Activated T-helper 2 cell treated with anti-CD3 and anti-CD28 coated beads, Interferon-gamma antibody, Interleukin-2, Interleukin-4, amounts not matched to agents 10 μg/mL and 5 μg/mL and 100 μg/mL, durations not matched to agents 14 hours and 24 hours and 36 hours (primary cell): Measurements from ENCODE around the gene CYBRD1. TPM values are rescaled to one million over a fixed set of nuclear protein-coding genes. Genes with fewer than 3 reads are reported as not detected.

ENCODE experiments used
- DNase-seq: peaks from one replicate; pipeline ENCODE4 v3.0.0; 2021; ENCODE audit warnings: low spot score
- H3K27ac Mint-ChIP-seq: one replicate; pipeline ENCODE4 v1.8.0; 2021; ENCODE audit warnings: mixed read lengths
- H3K27me3 Mint-ChIP-seq: one replicate; pipeline ENCODE4 v1.8.0; 2021; ENCODE audit warnings: low read depth, mixed read lengths
- H3K36me3 Mint-ChIP-seq: one replicate; pipeline ENCODE4 v1.8.0; 2021; ENCODE audit warnings: low read depth, mixed read lengths
- H3K4me1 Mint-ChIP-seq: one replicate; pipeline ENCODE4 v1.8.0; 2021; ENCODE audit warnings: low read depth, mixed read lengths
- H3K4me3 Mint-ChIP-seq: one replicate; pipeline ENCODE4 v1.8.0; 2021; ENCODE audit warnings: low read depth, mild to moderate bottlenecking, moderate library complexity, mixed read lengths
- H3K9me3 Mint-ChIP-seq: one replicate; pipeline ENCODE4 v1.8.0; 2021; ENCODE audit warnings: mixed read lengths
- intact Hi-C: fragments of 100-400 bp; cut with micrococcal nuclease; formaldehyde crosslinking; loops from one replicate; pipeline ENCODE4 v1.15.1; 2023
- total RNA-seq: library from RNA; stranded (reverse); gene quantifications from 2 replicates; pipeline ENCODE4 v1.2.3, GENCODE V29; 2022

The CYBRD1 gene
- total RNA-seq, 1 donor from 2014 or later, result 5.7 TPM

- no peak overlapping the region for H3K27ac Mint-ChIP-seq
- H3K4me1 Mint-ChIP-seq, result no peaks in the 10 kb centered on the region
- H3K36me3 Mint-ChIP-seq, result no peaks in the 10 kb centered on the region
- no peaks in the 10 kb centered on the region for H3K9me3 Mint-ChIP-seq
- peaks cover 15% of the 10 kb centered on the region for H3K27me3 Mint-ChIP-seq
- H3K4me3 Mint-ChIP-seq, result no peak overlapping the region
- DNase-seq, result no peak
- intact Hi-C loops, result no loop called here
These were observed 25.0 kb downstream of the CYBRD1 start for GRCh38 chr2:171547256-171547655.

GRCh38 chr2:171547720-171548119, 25.4 kb downstream of the CYBRD1 start:
- Mint-ChIP-seq H3K36me3 (no peaks in the 10 kb centered on the region), H3K4me3 (no peak overlapping the region), H3K4me1 (no peaks in the 10 kb centered on the region), H3K9me3 (no peaks in the 10 kb centered on the region), H3K27me3 (peaks cover 17% of the 10 kb centered on the region), H3K27ac (no peak overlapping the region)
- intact Hi-C loops, result no loop called here
- no peak for DNase-seq

GRCh38 chr2:171550613-171551012, 28.3 kb downstream of the CYBRD1 start:
- Mint-ChIP-seq H3K4me3 (no peak overlapping the region), H3K4me1 (no peaks in the 10 kb centered on the region), H3K27ac (no peak overlapping the region), H3K27me3 (peaks cover 11% of the 10 kb centered on the region), H3K9me3 (no peaks in the 10 kb centered on the region), H3K36me3 (no peaks in the 10 kb centered on the region)
- intact Hi-C loops, result no loop called here
- no peak for DNase-seq

- Mint-ChIP-seq H3K9me3 (no peaks in the 10 kb centered on the region), H3K4me1 (no peaks in the 10 kb centered on the region), H3K4me3 (no peak overlapping the region), H3K27ac (no peak overlapping the region), H3K36me3 (no peaks in the 10 kb centered on the region), H3K27me3 (peaks cover 17% of the 10 kb centered on the region)
- intact Hi-C loops, result no loop called here
- no peak for DNase-seq
These were observed 29.6 kb downstream of the CYBRD1 start for GRCh38 chr2:171551836-171552235.

- Mint-ChIP-seq H3K4me3 (no peak overlapping the region), H3K9me3 (no peaks in the 10 kb centered on the region), H3K36me3 (no peaks in the 10 kb centered on the region), H3K27ac (no peak overlapping the region), H3K27me3 (peaks cover 18% of the 10 kb centered on the region), H3K4me1 (peaks cover 2% of the 10 kb centered on the region)
- no peak for DNase-seq
- intact Hi-C loops, result no loop called here
These were observed 31.0 kb downstream of the CYBRD1 start for GRCh38 chr2:171553236-171553635.

- Mint-ChIP-seq H3K27ac (no peak overlapping the region), H3K4me1 (peaks cover 2% of the 10 kb centered on the region), H3K4me3 (no peak overlapping the region), H3K27me3 (peaks cover 21% of the 10 kb centered on the region), H3K9me3 (no peaks in the 10 kb centered on the region), H3K36me3 (no peaks in the 10 kb centered on the region)
- intact Hi-C loops, result no loop called here
- no peak for DNase-seq
These were observed 31.6 kb downstream of the CYBRD1 start for GRCh38 chr2:171553858-171554257.

- Mint-ChIP-seq H3K27me3 (peaks cover 21% of the 10 kb centered on the region), H3K36me3 (no peaks in the 10 kb centered on the region)
These were observed 32.8 kb downstream of the CYBRD1 start for GRCh38 chr2:171554991-171555615.

GRCh38 chr2:171557363-171557762, 35.1 kb downstream of the CYBRD1 start:
- Mint-ChIP-seq H3K4me1 (peaks cover 2% of the 10 kb centered on the region), H3K36me3 (no peaks in the 10 kb centered on the region), H3K4me3 (no peak overlapping the region), H3K9me3 (no peaks in the 10 kb centered on the region), H3K27ac (no peak overlapping the region), H3K27me3 (peaks cover 19% of the 10 kb centered on the region)
- intact Hi-C loops, result no loop called here
- DNase-seq, result no peak

More at GRCh38 chr2:171554991-171555615, 32.8 kb downstream of the CYBRD1 start:
- H3K9me3 Mint-ChIP-seq, result no peaks in the 10 kb centered on the region
- no peak overlapping the region for H3K4me3 Mint-ChIP-seq
- intact Hi-C loops, result no loop called here
- DNase-seq, result no peak
- H3K27ac Mint-ChIP-seq, result no peak overlapping the region
- peaks cover 2% of the 10 kb centered on the region for H3K4me1 Mint-ChIP-seq

GRCh38 chr2:171563301-171563700, 41.0 kb downstream of the CYBRD1 start:
- Mint-ChIP-seq H3K27me3 (peaks cover 26% of the 10 kb centered on the region), H3K9me3 (no peaks in the 10 kb centered on the region), H3K4me1 (no peaks in the 10 kb centered on the region), H3K36me3 (no peaks in the 10 kb centered on the region), H3K4me3 (no peak overlapping the region), H3K27ac (no peak overlapping the region)
- no peak for DNase-seq
- intact Hi-C loops, result no loop called here

- no peak for DNase-seq
- Mint-ChIP-seq H3K4me3 (no peak overlapping the region), H3K36me3 (no peaks in the 10 kb centered on the region), H3K4me1 (no peaks in the 10 kb centered on the region), H3K9me3 (no peaks in the 10 kb centered on the region), H3K27me3 (peaks cover 23% of the 10 kb centered on the region), H3K27ac (no peak overlapping the region)
- intact Hi-C loops, result no loop called here
These were observed 42.2 kb downstream of the CYBRD1 start for GRCh38 chr2:171564463-171564862.

- Mint-ChIP-seq H3K27ac (no peak overlapping the region), H3K4me1 (no peaks in the 10 kb centered on the region), H3K9me3 (no peaks in the 10 kb centered on the region), H3K4me3 (no peak overlapping the region), H3K27me3 (peaks cover 23% of the 10 kb centered on the region), H3K36me3 (no peaks in the 10 kb centered on the region)
- DNase-seq, result no peak
- intact Hi-C loops, result no loop called here
These were observed 43.8 kb downstream of the CYBRD1 start for GRCh38 chr2:171566057-171566456.

- Mint-ChIP-seq H3K4me1 (no peaks in the 10 kb centered on the region), H3K27me3 (peaks cover 26% of the 10 kb centered on the region), H3K36me3 (no peaks in the 10 kb centered on the region), H3K9me3 (no peaks in the 10 kb centered on the region), H3K27ac (no peak overlapping the region), H3K4me3 (no peak overlapping the region)
- intact Hi-C loops, result no loop called here
- DNase-seq, result no peak
These were observed 44.5 kb downstream of the CYBRD1 start for GRCh38 chr2:171566753-171567152.

- Mint-ChIP-seq H3K4me1 (no peaks in the 10 kb centered on the region), H3K27ac (no peak overlapping the region), H3K27me3 (peaks cover 23% of the 10 kb centered on the region), H3K36me3 (no peaks in the 10 kb centered on the region), H3K9me3 (no peaks in the 10 kb centered on the region), H3K4me3 (no peak overlapping the region)
- DNase-seq, result no peak
- intact Hi-C loops, result no loop called here
These were observed 45.8 kb downstream of the CYBRD1 start for GRCh38 chr2:171568089-171568488.

GRCh38 chr2:171571721-171572120, 49.4 kb downstream of the CYBRD1 start:
- Mint-ChIP-seq H3K27me3 (peaks cover 16% of the 10 kb centered on the region), H3K27ac (no peak overlapping the region), H3K36me3 (no peaks in the 10 kb centered on the region), H3K4me1 (peaks cover 3% of the 10 kb centered on the region), H3K9me3 (no peaks in the 10 kb centered on the region), H3K4me3 (no peak overlapping the region)
- DNase-seq, result no peak
- intact Hi-C loops, result no loop called here
